Measurements from ENCODE around the gene STXBP5.

Gene STXBP5

GRCh38 chr6:147211831-147212230 is 7.6 kb downstream of the STXBP5 start:
- DNase-seq, result no peak

- no peak for DNase-seq
Observed at GRCh38 chr6:147212622-147213021, 8.4 kb downstream of the STXBP5 start.

- DNase-seq, result no peak
Observed at GRCh38 chr6:147213772-147214171, 9.6 kb downstream of the STXBP5 start.

- DNase-seq, result no peak
Observed at GRCh38 chr6:147214248-147215227, 10.3 kb downstream of the STXBP5 start.

- DNase-seq, result no peak
Observed at GRCh38 chr6:147216915-147217314, 12.7 kb downstream of the STXBP5 start.

GRCh38 chr6:147217840-147218404 is 13.7 kb downstream of the STXBP5 start:
- no peak for DNase-seq

GRCh38 chr6:147218797-147219196 is 14.6 kb downstream of the STXBP5 start:
- no peak for DNase-seq

- DNase-seq, result no peak
Observed at GRCh38 chr6:147219463-147219862, 15.2 kb downstream of the STXBP5 start.

GRCh38 chr6:147220345-147220744 is 16.1 kb downstream of the STXBP5 start:
- no peak for DNase-seq

- no peak for DNase-seq
Observed at GRCh38 chr6:147221739-147222138, 17.5 kb downstream of the STXBP5 start.

GRCh38 chr6:147222160-147222838 is 18.1 kb downstream of the STXBP5 start:
- DNase-seq, result no peak

GRCh38 chr6:147223736-147224135 is 19.5 kb downstream of the STXBP5 start:
- DNase-seq, result no peak

- no peak for DNase-seq
Observed at GRCh38 chr6:147226163-147226724, 22.0 kb downstream of the STXBP5 start.

GRCh38 chr6:147226877-147227276 is 22.7 kb downstream of the STXBP5 start:
- DNase-seq, result no peak

- DNase-seq, result no peak
Observed at GRCh38 chr6:147227770-147228320, 23.6 kb downstream of the STXBP5 start.

GRCh38 chr6:147231589-147231988 is 27.4 kb downstream of the STXBP5 start:
- no peak for DNase-seq

GRCh38 chr6:147234685-147235084 is 30.5 kb downstream of the STXBP5 start:
- DNase-seq, result no peak

GRCh38 chr6:147238164-147238563 is 33.9 kb downstream of the STXBP5 start:
- no peak for DNase-seq

GRCh38 chr6:147238906-147239305 is 34.7 kb downstream of the STXBP5 start:
- DNase-seq, result no peak

GRCh38 chr6:147244832-147245231 is 40.6 kb downstream of the STXBP5 start:
- DNase-seq, result no peak

GRCh38 chr6:147245693-147246092 is 41.5 kb downstream of the STXBP5 start:
- no peak for DNase-seq

GRCh38 chr6:147246853-147247635 is 42.8 kb downstream of the STXBP5 start:
- DNase-seq, result no peak

All from activated effector memory CD4-positive, alpha-beta T cell treated with Interleukin-2 at 50 U/mL for 16 hours (primary cell).